Esophagus squamous epithelium (tissue), 5 donors: Measurements from ENCODE around the gene BTG2. TPM values are rescaled to one million over a fixed set of nuclear protein-coding genes. Genes with fewer than 3 reads are reported as not detected.

Experiments
- DNase-seq: peaks from one replicate; lab custom pipeline; 2025; lab: John Stamatoyannopoulos, UW
- H3K27ac ChIP-seq, 4 donors: fragments of 200-600 bp; sonication (generic); one replicate each; pipeline ENCODE4 v1.5.1; 2016 to 2019; ENCODE audit warnings: mild to moderate bottlenecking in 1 of 4
- H3K27me3 ChIP-seq, 4 donors: fragments of 200-600 bp; sonication (generic); 1 replicate in 3 of 4; 2 replicates in 1 of 4; pipeline versions ENCODE4 v1.5.1 to v1.6.0; 2017 to 2021; ENCODE audit warnings: antibody characterized with exemption in 1 of 4
- H3K36me3 ChIP-seq, 3 donors: fragments of 200-600 bp; sonication (generic); one replicate each; pipeline ENCODE4 v1.5.1; 2016 to 2019
- H3K4me1 ChIP-seq, 3 donors: fragments of 200-600 bp; sonication (generic); one replicate each; pipeline ENCODE4 v1.5.1; 2017 to 2019
- H3K4me3 ChIP-seq, 4 donors: fragments of 200-600 bp; sonication (generic); 1 replicate in 3 of 4; 2 replicates in 1 of 4; pipeline ENCODE4 v1.5.1; 2016 to 2019; ENCODE audit warnings: mild to moderate bottlenecking in 2 of 4, moderate library complexity in 1 of 4
- H3K9me3 ChIP-seq, 3 donors: fragments of 200-600 bp; sonication (generic); one replicate each; pipeline ENCODE4 v1.5.1; 2016 to 2019
- POLR2A ChIP-seq, 4 donors: fragments of 450-650 bp; IDR thresholded peaks; one replicate each; pipeline ENCODE4 v1.6.1; 2017; ENCODE audit warnings: antibody characterized with exemption in 4 of 4, mild to moderate bottlenecking in 4 of 4, moderate library complexity in 3 of 4
- WGBS, 2 donors: methylation state at CpG; one replicate each; pipeline ENCODE4 v1.1.5; 2018; 5-methylcytosine and 5-hydroxymethylcytosine counted together
- intact Hi-C: fragments of 100-400 bp; cut with DNase I; formaldehyde crosslinking; loops from one replicate; pipeline ENCODE4 v1.15.0; 2022
- total RNA-seq, 4 donors: library from RNA; depleted of rRNA; stranded (reverse); fragments of >200 nt; gene quantifications; one replicate each; pipeline ENCODE4 v1.1.0, GENCODE V29; 2016
- TF ChIP-seq, protein P1 (sequence below), 6 experiments: fragments of 450-650 bp in 4 of 6; fragments of 200-600 bp in 2 of 6; sonication (generic) in 2 of 6; IDR thresholded peaks; one replicate each; pipeline ENCODE4 v1.5.1; 2016 to 2019; ENCODE audit warnings: antibody characterized with exemption in 6 of 6, mild to moderate bottlenecking in 4 of 6, moderate library complexity in 4 of 6
- donor health status: DM: yes; HTN: yes; CAD: no.

BTG2 gene
- total RNA-seq, 4 donors from 2014 or later: 29.7 to 46.2 (median 41.3) TPM

DNA sequence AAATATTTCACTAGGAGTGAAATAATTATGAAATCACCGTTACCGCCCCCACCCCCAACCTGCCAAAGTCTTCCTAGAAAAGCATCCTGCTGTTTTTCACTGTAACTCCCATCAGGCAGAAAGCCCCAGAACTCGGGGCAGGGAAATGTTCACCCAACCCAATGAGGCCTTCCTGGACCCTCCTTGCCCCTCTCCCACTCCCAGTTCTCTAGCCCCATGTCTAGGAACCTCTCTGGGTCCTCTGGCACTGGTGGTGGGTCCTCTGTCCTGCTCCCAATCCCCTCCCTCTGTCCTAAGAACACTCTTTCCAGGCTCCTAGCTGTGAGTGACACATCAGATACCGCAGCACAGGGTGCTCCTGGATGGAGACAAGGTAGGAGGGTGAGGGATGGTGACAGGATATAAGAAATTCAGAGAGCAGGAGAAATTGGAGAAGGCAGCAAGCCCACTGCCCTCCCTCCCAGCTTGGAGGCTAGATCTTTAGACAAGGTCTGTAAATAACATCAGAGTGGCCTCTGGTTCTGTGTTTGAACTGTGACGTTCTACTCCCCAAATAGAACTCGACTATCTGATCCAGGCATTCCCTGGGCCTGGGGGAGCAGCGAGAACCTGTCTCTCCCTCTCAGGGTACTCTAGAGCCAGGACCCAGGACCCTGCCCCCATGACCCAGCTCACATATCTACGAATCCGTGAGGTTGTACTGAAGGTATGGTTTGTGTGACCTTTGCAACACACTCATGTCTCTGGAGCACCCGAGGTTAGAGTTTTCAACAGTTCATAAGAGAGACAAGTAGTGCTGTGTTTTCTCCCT, 23.3 kb upstream of the BTG2 start:
- H3K27ac ChIP-seq: peak overlapping the region; percentile 11 to 94 (median 82)
- 73 to 80% methylated on average over 8 to 9 of the region's 10 CpGs for WGBS, 2 donors
- peaks cover 36 to 82% (median 56%) of the 10 kb centered on the region in 3 donors for H3K4me1 ChIP-seq
- no peaks in the 10 kb centered on the region for H3K36me3 ChIP-seq
- H3K27me3 ChIP-seq: no peaks in the 10 kb centered on the region
- H3K4me3 ChIP-seq: no peak overlapping the region
- no peak for DNase-seq
- intact Hi-C loops: no loop called here
- no peaks in the 10 kb centered on the region for H3K9me3 ChIP-seq
- TF ChIP-seq, protein P1, sequence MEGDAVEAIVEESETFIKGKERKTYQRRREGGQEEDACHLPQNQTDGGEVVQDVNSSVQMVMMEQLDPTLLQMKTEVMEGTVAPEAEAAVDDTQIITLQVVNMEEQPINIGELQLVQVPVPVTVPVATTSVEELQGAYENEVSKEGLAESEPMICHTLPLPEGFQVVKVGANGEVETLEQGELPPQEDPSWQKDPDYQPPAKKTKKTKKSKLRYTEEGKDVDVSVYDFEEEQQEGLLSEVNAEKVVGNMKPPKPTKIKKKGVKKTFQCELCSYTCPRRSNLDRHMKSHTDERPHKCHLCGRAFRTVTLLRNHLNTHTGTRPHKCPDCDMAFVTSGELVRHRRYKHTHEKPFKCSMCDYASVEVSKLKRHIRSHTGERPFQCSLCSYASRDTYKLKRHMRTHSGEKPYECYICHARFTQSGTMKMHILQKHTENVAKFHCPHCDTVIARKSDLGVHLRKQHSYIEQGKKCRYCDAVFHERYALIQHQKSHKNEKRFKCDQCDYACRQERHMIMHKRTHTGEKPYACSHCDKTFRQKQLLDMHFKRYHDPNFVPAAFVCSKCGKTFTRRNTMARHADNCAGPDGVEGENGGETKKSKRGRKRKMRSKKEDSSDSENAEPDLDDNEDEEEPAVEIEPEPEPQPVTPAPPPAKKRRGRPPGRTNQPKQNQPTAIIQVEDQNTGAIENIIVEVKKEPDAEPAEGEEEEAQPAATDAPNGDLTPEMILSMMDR (IDR thresholded peaks at IDR 0.05): no peak
- no peak for TF ChIP-seq POLR2A (IDR thresholded peaks at IDR 0.05)

- peaks cover 45 to 82% (median 56%) of the 10 kb centered on the region in 3 donors for H3K4me1 ChIP-seq
- 86 to 90% methylated on average over 8 to 11 of the region's 11 CpGs for WGBS, 2 donors
- no peaks in the 10 kb centered on the region for H3K9me3 ChIP-seq
- intact Hi-C loops: no loop called here
- peak overlapping the region in 3 of 4 donors; percentile 73 to 94 (median 90) for H3K27ac ChIP-seq
- DNase-seq: no peak
- TF ChIP-seq, protein P1 (IDR thresholded peaks at IDR 0.05): no peak
- TF ChIP-seq POLR2A (IDR thresholded peaks at IDR 0.05): no peak
- H3K4me3 ChIP-seq: no peak overlapping the region
- no peaks in the 10 kb centered on the region for H3K36me3 ChIP-seq
- no peaks in the 10 kb centered on the region for H3K27me3 ChIP-seq
Measured at GRCh38 chr1:203282720-203283542, 22.4 kb upstream of the BTG2 start.

DNA sequence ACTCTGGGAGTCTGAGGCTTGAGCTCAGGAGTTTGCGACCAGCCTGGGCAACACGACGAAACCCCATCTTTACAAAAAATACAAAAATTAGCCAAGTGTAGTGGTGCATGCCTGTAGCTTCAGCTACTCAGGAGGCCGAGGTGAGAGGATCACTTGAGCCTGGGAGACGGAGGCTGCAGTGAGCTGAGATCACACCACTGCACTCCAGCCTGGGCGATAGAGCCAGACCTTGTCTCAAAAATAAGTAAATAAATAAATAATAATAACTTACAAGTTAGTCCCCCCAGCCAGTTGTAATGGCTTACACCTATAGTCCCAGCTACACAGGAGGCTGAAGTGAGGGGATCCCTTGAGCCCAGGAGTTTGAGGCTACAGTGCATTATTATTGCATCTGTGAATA, 21.7 kb upstream of the BTG2 start:
- 76 to 95% methylated on average over 6 of the region's 6 CpGs for WGBS, 2 donors
- peaks cover 46 to 82% (median 56%) of the 10 kb centered on the region in 3 donors for H3K4me1 ChIP-seq
- H3K36me3 ChIP-seq: no peaks in the 10 kb centered on the region
- no peak for TF ChIP-seq POLR2A (IDR thresholded peaks at IDR 0.05)
- TF ChIP-seq, protein P1 (IDR thresholded peaks at IDR 0.05): no peak
- H3K27me3 ChIP-seq: no peaks in the 10 kb centered on the region
- H3K9me3 ChIP-seq: no peaks in the 10 kb centered on the region
- intact Hi-C loops: no loop called here
- H3K4me3 ChIP-seq: no peak overlapping the region
- DNase-seq: no peak
- no peak overlapping the region for H3K27ac ChIP-seq

- H3K27ac ChIP-seq: peak overlapping the region in 1 of 4 donors; percentile 10
- no peak overlapping the region for H3K4me3 ChIP-seq
- no peak for DNase-seq
- H3K36me3 ChIP-seq: no peaks in the 10 kb centered on the region
- H3K4me1 ChIP-seq: peaks cover 45 to 82% (median 56%) of the 10 kb centered on the region in 3 donors
- TF ChIP-seq, protein P1 (IDR thresholded peaks at IDR 0.05): no peak
- no peak for TF ChIP-seq POLR2A (IDR thresholded peaks at IDR 0.05)
- H3K9me3 ChIP-seq: no peaks in the 10 kb centered on the region
- H3K27me3 ChIP-seq: no peaks in the 10 kb centered on the region
- intact Hi-C loops: no loop called here
- 57 to 66% methylated on average over 9 to 11 of the region's 11 CpGs for WGBS, 2 donors
Measured at GRCh38 chr1:203284411-203285123, 20.8 kb upstream of the BTG2 start.
